ENCODE results near the gene TLR10.
"Not testable (repeated sequence)": the region's sequence is repeated elsewhere in the genome, so short reads cannot be mapped to it uniquely, and the experiment has no call there.

The TLR10 gene

GRCh38 chr4:38782452-38783108, at the start of gene TLR10:
Gene TLR10 (minus strand): TSS chr4:38782990. CDS start chr4:38775590, 7,400 bp downstream.
- DNase-seq (ENCODE audit: low read depth in 2 of 2): no peak

- DNase-seq (ENCODE audit: low read depth in 2 of 2): no peak
Observed at GRCh38 chr4:38832206-38832605, 49.4 kb upstream of the TLR10 start.

GRCh38 chr4:38831653-38832052, 48.9 kb upstream of the TLR10 start:
- no peak for DNase-seq (ENCODE audit: low read depth in 2 of 2)

- DNase-seq (ENCODE audit: low read depth in 2 of 2): no peak
Observed at GRCh38 chr4:38829237-38829636, 46.4 kb upstream of the TLR10 start.

- DNase-seq (ENCODE audit: low read depth in 2 of 2): no peak
Observed at GRCh38 chr4:38823766-38824165, 41.0 kb upstream of the TLR10 start.

- DNase-seq (ENCODE audit: low read depth in 2 of 2): no peak
Observed at GRCh38 chr4:38822748-38823303, 40.0 kb upstream of the TLR10 start.

- DNase-seq (ENCODE audit: low read depth in 2 of 2): no peak
Observed at GRCh38 chr4:38821739-38822138, 38.9 kb upstream of the TLR10 start.

GRCh38 chr4:38820329-38821061, 37.7 kb upstream of the TLR10 start:
- no peak for DNase-seq (ENCODE audit: low read depth in 2 of 2)

GRCh38 chr4:38819569-38819968, 36.8 kb upstream of the TLR10 start:
- DNase-seq (ENCODE audit: low read depth in 2 of 2): no peak

GRCh38 chr4:38818441-38818976, 35.7 kb upstream of the TLR10 start:
- DNase-seq (ENCODE audit: low read depth in 2 of 2): no peak

- no peak for DNase-seq (ENCODE audit: low read depth in 2 of 2)
Observed at GRCh38 chr4:38815885-38816782, 33.3 kb upstream of the TLR10 start.

- DNase-seq (ENCODE audit: low read depth in 2 of 2): no peak
Observed at GRCh38 chr4:38814386-38814785, 31.6 kb upstream of the TLR10 start.

- no peak for DNase-seq (ENCODE audit: low read depth in 2 of 2)
Observed at GRCh38 chr4:38811297-38811696, 28.5 kb upstream of the TLR10 start.

- not testable (repeated sequence) for DNase-seq (ENCODE audit: low read depth in 2 of 2)
Observed at GRCh38 chr4:38807462-38807861, 24.7 kb upstream of the TLR10 start.

- DNase-seq (ENCODE audit: low read depth in 2 of 2): not testable (repeated sequence)
Observed at GRCh38 chr4:38806251-38806650, 23.5 kb upstream of the TLR10 start.

- peak in 1 of 2 donors; percentile 9 for DNase-seq (ENCODE audit: low read depth in 2 of 2)
Observed at GRCh38 chr4:38805530-38806145, 22.8 kb upstream of the TLR10 start.

GRCh38 chr4:38804654-38805295, 22.0 kb upstream of the TLR10 start, which contains the start of gene TLR1:
Gene TLR1 (minus strand): TSS chr4:38804791. CDS start chr4:38798831, 5,960 bp downstream.
- DNase-seq (ENCODE audit: low read depth in 2 of 2): no peak

GRCh38 chr4:38803833-38804653, 21.3 kb upstream of the TLR10 start:
- peak in 1 of 2 donors; percentile 13 for DNase-seq (ENCODE audit: low read depth in 2 of 2)

GRCh38 chr4:38802561-38803355, 20.0 kb upstream of the TLR10 start:
- DNase-seq (ENCODE audit: low read depth in 2 of 2): no peak
